HepG2 (cell line): Measurements from ENCODE around the gene VRK3. TPM values are rescaled to one million over a fixed set of nuclear protein-coding genes. Genes with fewer than 3 reads are reported as not detected.
A peak's percentile ranks its signal among the peaks of the same experiment; 100 is the strongest.

Experiments used
- ARNT2 ChIP-seq: sonication (generic); formaldehyde crosslinking; IDR thresholded peaks from 2 replicates; pipeline ENCODE4 v1.8.0; 2022; ENCODE audit warnings: mild to moderate bottlenecking, low read depth, missing genetic modification reagents, moderate library complexity
- HMG20B ChIP-seq: conservative IDR thresholded peaks from 2 replicates; pipeline ENCODE4 v1.6.1; 2016; ENCODE audit warnings: missing genetic modification reagents, missing compliant biosample characterization
- HNRNPK ChIP-seq: fragments of 200-400 bp; formaldehyde crosslinking; IDR thresholded peaks from 2 replicates; pipeline ENCODE4 v1.6.1; 2018; ENCODE audit warnings: low read length, low read depth, moderate library complexity, mild to moderate bottlenecking; ENCODE audit not compliant: poor library complexity, severe bottlenecking
- KDM2A ChIP-seq: sonication (generic); formaldehyde crosslinking; IDR thresholded peaks from 2 replicates; pipeline ENCODE4 v1.4.0; 2020; ENCODE audit warnings: low read depth, missing genetic modification reagents, borderline replicate concordance
- MTA3 ChIP-seq: sonication (generic); formaldehyde crosslinking; IDR thresholded peaks from 2 replicates; pipeline ENCODE4 v1.4.0; 2020; ENCODE audit warnings: missing genetic modification reagents
- NR2C2 ChIP-seq: sonication (generic); formaldehyde crosslinking; IDR thresholded peaks from 2 replicates; pipeline ENCODE4 v1.4.0; 2020; ENCODE audit warnings: missing genetic modification reagents, mild to moderate bottlenecking, moderate library complexity, borderline replicate concordance
- NR2F1 ChIP-seq, 2 experiments: fragments of 450-650 bp in 1 of 2; formaldehyde crosslinking in 1 of 2; IDR thresholded peaks; 2 replicates each; pipeline versions ENCODE4 v1.5.0 to v1.6.1; 2016 to 2020; ENCODE audit warnings: mild to moderate bottlenecking in 1 of 2, missing compliant biosample characterization in 1 of 2, missing genetic modification reagents in 1 of 2, moderate library complexity in 1 of 2
- PCBP1 ChIP-seq: fragments of 200-400 bp; formaldehyde crosslinking; IDR thresholded peaks from 2 replicates; pipeline ENCODE4 v1.6.1; 2017; ENCODE audit warnings: mild to moderate bottlenecking, low read depth, low read length, borderline replicate concordance
- PTBP1 ChIP-seq: fragments of 200-400 bp; formaldehyde crosslinking; IDR thresholded peaks from 2 replicates; pipeline ENCODE4 v1.6.1; 2018; ENCODE audit warnings: low read length, low read depth; ENCODE audit not compliant: poor library complexity, severe bottlenecking
- SCMH1 ChIP-seq: sonication (generic); formaldehyde crosslinking; IDR thresholded peaks from 2 replicates; pipeline ENCODE4 v1.9.0; 2021; ENCODE audit warnings: missing genetic modification reagents, mild to moderate bottlenecking, borderline replicate concordance
- SNAI1 ChIP-seq: sonication (generic); formaldehyde crosslinking; IDR thresholded peaks from 2 replicates; pipeline ENCODE4 v1.5.0; 2020; ENCODE audit warnings: mild to moderate bottlenecking, missing genetic modification reagents, borderline replicate concordance
- SP4 ChIP-seq: sonication (generic); formaldehyde crosslinking; IDR thresholded peaks from 2 replicates; pipeline ENCODE4 v1.8.1; 2023; ENCODE audit warnings: mild to moderate bottlenecking, missing genetic modification reagents
- YEATS2 ChIP-seq: sonication (generic); formaldehyde crosslinking; IDR thresholded peaks from 2 replicates; pipeline ENCODE4 v1.4.0; 2020; ENCODE audit warnings: missing genetic modification reagents, borderline replicate concordance
- ZBTB42 ChIP-seq: sonication (generic); formaldehyde crosslinking; IDR thresholded peaks from 2 replicates; pipeline ENCODE4 v1.5.0; 2020; ENCODE audit warnings: mild to moderate bottlenecking, missing genetic modification reagents
- ZNF556 ChIP-seq: sonication (generic); formaldehyde crosslinking; IDR thresholded peaks from 2 replicates; pipeline ENCODE4 v1.4.0; 2020; ENCODE audit warnings: mild to moderate bottlenecking, missing genetic modification reagents, borderline replicate concordance
- polyA plus RNA-seq, 8 experiments: library from polyadenylated mRNA; depleted of rRNA in 3 of 8; stranded (reverse) in 7 of 8; unstranded in 1 of 8; fragments of >200 nt; fragmentation: Illumina TruSeq in 4 of 8; extraction: Trizol in 4 of 8; gene quantifications; 2 replicates each; pipeline versions ENCODE4 v1.2.1 to v1.2.3, GENCODE V29; 2011 to 2016; ENCODE audit warnings: low read depth in 4 of 8, missing spikeins in 1 of 8, mixed read lengths in 1 of 8; ENCODE audit not compliant: insufficient read depth in 1 of 8
- total RNA-seq, 5 experiments: library from RNA; depleted of rRNA; stranded (reverse); fragments of >200 nt; fragmentation: Illumina TruSeq; extraction: Trizol; gene quantifications; 2 replicates each; pipeline ENCODE4 v1.2.3, GENCODE V29; 2016; ENCODE audit warnings: low read depth in 1 of 5
- TF ChIP-seq, protein P1 (sequence below): sonication (generic); formaldehyde crosslinking; IDR thresholded peaks from 2 replicates; pipeline ENCODE4 v1.5.1; 2020; ENCODE audit warnings: mild to moderate bottlenecking, moderate library complexity, missing genetic modification reagents
- TF ChIP-seq, protein P2 (sequence below): sonication (generic); formaldehyde crosslinking; IDR thresholded peaks from 2 replicates; pipeline ENCODE4 v1.8.0; 2022; ENCODE audit warnings: mild to moderate bottlenecking, missing genetic modification reagents; ENCODE audit not compliant: insufficient replicate concordance
- TF ChIP-seq, protein P3 (sequence below): sonication (generic); formaldehyde crosslinking; IDR thresholded peaks from 2 replicates; pipeline ENCODE4 v1.9.0; 2021; ENCODE audit warnings: mild to moderate bottlenecking, missing genetic modification reagents

VRK3 gene
- total and polyA plus RNA-seq, 2 of the 13 experiments (the other 11 are each of a cell fraction or from before 2014, with no cell fraction given): 23.8 to 28.3 TPM

DNA sequence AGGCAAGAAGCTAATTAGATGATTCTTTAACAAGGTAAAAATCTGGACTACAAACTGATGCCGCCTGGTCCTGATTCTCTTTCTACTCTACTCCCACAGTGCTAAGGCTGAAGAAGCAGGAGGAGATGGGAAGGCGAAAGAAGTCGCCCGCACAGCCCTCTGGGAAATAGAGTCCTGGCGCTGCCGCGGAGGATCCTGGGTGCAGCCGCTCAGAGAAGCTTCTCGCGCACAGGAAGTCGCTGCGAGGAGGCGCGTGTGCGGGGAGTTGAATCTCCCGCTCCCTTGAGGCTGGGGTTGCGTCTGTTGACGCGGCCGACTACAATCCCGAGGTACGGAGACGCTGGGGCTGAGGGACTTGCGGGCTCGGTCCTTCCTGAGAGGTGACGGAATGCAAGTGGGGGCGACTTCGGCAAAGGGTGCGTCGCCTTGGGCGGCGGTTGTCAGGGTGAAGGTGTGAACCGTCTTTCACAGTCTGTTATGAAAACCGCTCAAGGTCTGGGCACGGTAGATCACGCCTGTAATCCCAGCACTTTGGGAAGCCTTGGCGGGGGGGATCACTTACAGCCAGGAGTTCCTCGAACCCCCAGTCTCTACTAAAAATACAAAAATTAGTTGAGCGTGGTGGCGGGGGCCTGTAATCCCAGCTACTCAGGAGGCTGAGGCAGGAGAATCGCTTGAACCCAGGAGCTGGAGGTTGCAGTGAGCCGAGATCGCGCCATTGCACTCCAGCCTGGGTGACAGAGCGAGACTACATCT lies 800 bp upstream of the VRK3 start, which contains the start of gene ZNF473 (continued):
- TF ChIP-seq SCMH1 (CRISPR knock-in tag) (no peak), HNRNPK (no peak), YEATS2 (CRISPR knock-in tag) (peak; percentile 80), SNAI1 (CRISPR knock-in tag) (0 out of 2 replicates have a peak, but pooled peaks have one; percentile 71), MTA3 (no peak), NR2C2 (CRISPR knock-in tag) (peak; percentile 77), ZNF556 (CRISPR knock-in tag) (peak; percentile 70; the same call in 1 of the 2 replicates), SP4 (CRISPR knock-in tag) (peak; percentile 66), HMG20B (CRISPR knock-in tag) (0 out of 2 replicates have a peak, but pooled peaks have one; percentile 52), ARNT2 (peak; percentile 97), NR2F1 (CRISPR knock-in tag; IDR thresholded peaks at IDR 0.05) (no peak), KDM2A (CRISPR knock-in tag) (peak; percentile 80; the same call in 1 of the 2 replicates), ZBTB42 (peak; percentile 93; the same call in 1 of the 2 replicates), PTBP1 (peak; percentile 59), PCBP1 (no peak)
- TF ChIP-seq, protein P1, sequence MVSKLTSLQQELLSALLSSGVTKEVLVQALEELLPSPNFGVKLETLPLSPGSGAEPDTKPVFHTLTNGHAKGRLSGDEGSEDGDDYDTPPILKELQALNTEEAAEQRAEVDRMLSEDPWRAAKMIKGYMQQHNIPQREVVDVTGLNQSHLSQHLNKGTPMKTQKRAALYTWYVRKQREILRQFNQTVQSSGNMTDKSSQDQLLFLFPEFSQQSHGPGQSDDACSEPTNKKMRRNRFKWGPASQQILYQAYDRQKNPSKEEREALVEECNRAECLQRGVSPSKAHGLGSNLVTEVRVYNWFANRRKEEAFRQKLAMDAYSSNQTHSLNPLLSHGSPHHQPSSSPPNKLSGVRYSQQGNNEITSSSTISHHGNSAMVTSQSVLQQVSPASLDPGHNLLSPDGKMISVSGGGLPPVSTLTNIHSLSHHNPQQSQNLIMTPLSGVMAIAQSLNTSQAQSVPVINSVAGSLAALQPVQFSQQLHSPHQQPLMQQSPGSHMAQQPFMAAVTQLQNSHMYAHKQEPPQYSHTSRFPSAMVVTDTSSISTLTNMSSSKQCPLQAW (CRISPR knock-in tag): 0 out of 2 replicates have a peak, but pooled peaks have one; percentile 41
- TF ChIP-seq, protein P2, sequence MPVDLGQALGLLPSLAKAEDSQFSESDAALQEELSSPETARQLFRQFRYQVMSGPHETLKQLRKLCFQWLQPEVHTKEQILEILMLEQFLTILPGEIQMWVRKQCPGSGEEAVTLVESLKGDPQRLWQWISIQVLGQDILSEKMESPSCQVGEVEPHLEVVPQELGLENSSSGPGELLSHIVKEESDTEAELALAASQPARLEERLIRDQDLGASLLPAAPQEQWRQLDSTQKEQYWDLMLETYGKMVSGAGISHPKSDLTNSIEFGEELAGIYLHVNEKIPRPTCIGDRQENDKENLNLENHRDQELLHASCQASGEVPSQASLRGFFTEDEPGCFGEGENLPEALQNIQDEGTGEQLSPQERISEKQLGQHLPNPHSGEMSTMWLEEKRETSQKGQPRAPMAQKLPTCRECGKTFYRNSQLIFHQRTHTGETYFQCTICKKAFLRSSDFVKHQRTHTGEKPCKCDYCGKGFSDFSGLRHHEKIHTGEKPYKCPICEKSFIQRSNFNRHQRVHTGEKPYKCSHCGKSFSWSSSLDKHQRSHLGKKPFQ (CRISPR knock-in tag): peak; percentile 95
- TF ChIP-seq, protein P3, sequence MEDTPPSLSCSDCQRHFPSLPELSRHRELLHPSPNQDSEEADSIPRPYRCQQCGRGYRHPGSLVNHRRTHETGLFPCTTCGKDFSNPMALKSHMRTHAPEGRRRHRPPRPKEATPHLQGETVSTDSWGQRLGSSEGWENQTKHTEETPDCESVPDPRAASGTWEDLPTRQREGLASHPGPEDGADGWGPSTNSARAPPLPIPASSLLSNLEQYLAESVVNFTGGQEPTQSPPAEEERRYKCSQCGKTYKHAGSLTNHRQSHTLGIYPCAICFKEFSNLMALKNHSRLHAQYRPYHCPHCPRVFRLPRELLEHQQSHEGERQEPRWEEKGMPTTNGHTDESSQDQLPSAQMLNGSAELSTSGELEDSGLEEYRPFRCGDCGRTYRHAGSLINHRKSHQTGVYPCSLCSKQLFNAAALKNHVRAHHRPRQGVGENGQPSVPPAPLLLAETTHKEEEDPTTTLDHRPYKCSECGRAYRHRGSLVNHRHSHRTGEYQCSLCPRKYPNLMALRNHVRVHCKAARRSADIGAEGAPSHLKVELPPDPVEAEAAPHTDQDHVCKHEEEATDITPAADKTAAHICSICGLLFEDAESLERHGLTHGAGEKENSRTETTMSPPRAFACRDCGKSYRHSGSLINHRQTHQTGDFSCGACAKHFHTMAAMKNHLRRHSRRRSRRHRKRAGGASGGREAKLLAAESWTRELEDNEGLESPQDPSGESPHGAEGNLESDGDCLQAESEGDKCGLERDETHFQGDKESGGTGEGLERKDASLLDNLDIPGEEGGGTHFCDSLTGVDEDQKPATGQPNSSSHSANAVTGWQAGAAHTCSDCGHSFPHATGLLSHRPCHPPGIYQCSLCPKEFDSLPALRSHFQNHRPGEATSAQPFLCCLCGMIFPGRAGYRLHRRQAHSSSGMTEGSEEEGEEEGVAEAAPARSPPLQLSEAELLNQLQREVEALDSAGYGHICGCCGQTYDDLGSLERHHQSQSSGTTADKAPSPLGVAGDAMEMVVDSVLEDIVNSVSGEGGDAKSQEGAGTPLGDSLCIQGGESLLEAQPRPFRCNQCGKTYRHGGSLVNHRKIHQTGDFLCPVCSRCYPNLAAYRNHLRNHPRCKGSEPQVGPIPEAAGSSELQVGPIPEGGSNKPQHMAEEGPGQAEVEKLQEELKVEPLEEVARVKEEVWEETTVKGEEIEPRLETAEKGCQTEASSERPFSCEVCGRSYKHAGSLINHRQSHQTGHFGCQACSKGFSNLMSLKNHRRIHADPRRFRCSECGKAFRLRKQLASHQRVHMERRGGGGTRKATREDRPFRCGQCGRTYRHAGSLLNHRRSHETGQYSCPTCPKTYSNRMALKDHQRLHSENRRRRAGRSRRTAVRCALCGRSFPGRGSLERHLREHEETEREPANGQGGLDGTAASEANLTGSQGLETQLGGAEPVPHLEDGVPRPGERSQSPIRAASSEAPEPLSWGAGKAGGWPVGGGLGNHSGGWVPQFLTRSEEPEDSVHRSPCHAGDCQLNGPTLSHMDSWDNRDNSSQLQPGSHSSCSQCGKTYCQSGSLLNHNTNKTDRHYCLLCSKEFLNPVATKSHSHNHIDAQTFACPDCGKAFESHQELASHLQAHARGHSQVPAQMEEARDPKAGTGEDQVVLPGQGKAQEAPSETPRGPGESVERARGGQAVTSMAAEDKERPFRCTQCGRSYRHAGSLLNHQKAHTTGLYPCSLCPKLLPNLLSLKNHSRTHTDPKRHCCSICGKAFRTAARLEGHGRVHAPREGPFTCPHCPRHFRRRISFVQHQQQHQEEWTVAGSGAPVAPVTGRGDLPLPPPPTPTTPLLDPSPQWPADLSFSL: no peak
